Calu3 (cell line): ENCODE measurements around the gene PABPC4L. TPM values are rescaled to one million over a fixed set of nuclear protein-coding genes. Genes with fewer than 3 reads are reported as not detected.
"Not testable (repeated sequence)": the region's sequence is repeated elsewhere in the genome, so short reads cannot be mapped to it uniquely, and the experiment has no call there.

ENCODE experiments used
- BruUV-seq: library from RNA; stranded (reverse); fragments of 400-500 nt; replicated peaks from 2 replicates; lab custom pipeline; 2021; lab: Mats Ljungman, UMichigan
- CTCF ChIA-PET: fragments of 300-600 bp; sonication (Branson Sonifier 250); formaldehyde crosslinking; loops from one replicate; lab custom pipeline; 2022; ENCODE audit warnings: antibody characterized with exemption; lab: Charles Lee
- DNase-seq: peaks from one replicate; pipeline ENCODE4 v3.0.0; 2022
- H3K27ac Mint-ChIP-seq: one replicate; pipeline ENCODE4 v1.8.0; 2022; ENCODE audit warnings: mixed read lengths; ENCODE audit not compliant: unreplicated experiment
- H3K27me3 Mint-ChIP-seq: one replicate; pipeline ENCODE4 v1.8.0; 2022; ENCODE audit warnings: mixed read lengths; ENCODE audit not compliant: unreplicated experiment
- H3K36me3 Mint-ChIP-seq: one replicate; pipeline ENCODE4 v1.8.0; 2022; ENCODE audit warnings: mild to moderate bottlenecking, moderate library complexity, mixed read lengths; ENCODE audit not compliant: insufficient read depth, unreplicated experiment
- H3K4me1 Mint-ChIP-seq: one replicate; pipeline ENCODE4 v1.8.0; 2022; ENCODE audit warnings: mild to moderate bottlenecking, low read depth, mixed read lengths; ENCODE audit not compliant: unreplicated experiment
- H3K4me3 Mint-ChIP-seq: one replicate; pipeline ENCODE4 v1.8.0; 2022; ENCODE audit warnings: mild to moderate bottlenecking, low read depth, moderate library complexity, mixed read lengths; ENCODE audit not compliant: unreplicated experiment
- H3K9me3 Mint-ChIP-seq: one replicate; pipeline ENCODE4 v1.8.0; 2022; ENCODE audit warnings: low read depth, mixed read lengths; ENCODE audit not compliant: unreplicated experiment
- CTCF ChIP-seq: fragments of 200-600 bp; IDR thresholded peaks from one replicate; pipeline ENCODE4 v1.8.0; 2022; ENCODE audit warnings: antibody characterized with exemption; ENCODE audit not compliant: unreplicated experiment
- intact Hi-C: fragments of 100-400 bp; cut with micrococcal nuclease; formaldehyde crosslinking; loops from one replicate; pipeline ENCODE4 v1.10.0; 2022; ENCODE audit not compliant: unreplicated experiment
- total RNA-seq: library from RNA; stranded (reverse); gene quantifications from 2 replicates; pipeline ENCODE4 v1.2.3, GENCODE V29; 2022

PABPC4L gene
- total RNA-seq, 1 experiment from 2014 or later = not detected

GRCh38 chr4:134216411-134216810 lies 14.8 kb upstream of the PABPC4L start:
- CTCF ChIA-PET = no interaction called here
- no TSS peak for BruUV-seq
- Mint-ChIP-seq H3K4me1 (no peaks in the 10 kb centered on the region), H3K27ac (no peak overlapping the region), H3K4me3 (no peak overlapping the region), H3K9me3 (peaks cover 6% of the 10 kb centered on the region), H3K27me3 (no peaks in the 10 kb centered on the region), H3K36me3 (no peaks in the 10 kb centered on the region)
- no peak for TF ChIP-seq CTCF
- DNase-seq = no peak
- intact Hi-C loops = no loop called here

- H3K4me1 Mint-ChIP-seq = no peaks in the 10 kb centered on the region
- CTCF ChIA-PET = interaction anchor here (0.6 kb wide), 1 partner anchor 11 kb away, joined by 4 read pairs; no protein-coding TSS in a partner anchor
- TF ChIP-seq CTCF = no peak
- peaks cover 6% of the 10 kb centered on the region for H3K9me3 Mint-ChIP-seq
- H3K4me3 Mint-ChIP-seq = no peak overlapping the region
- H3K27ac Mint-ChIP-seq = no peak overlapping the region
- DNase-seq = no peak
- no peaks in the 10 kb centered on the region for H3K27me3 Mint-ChIP-seq
- no peaks in the 10 kb centered on the region for H3K36me3 Mint-ChIP-seq
- no TSS peak for BruUV-seq
- intact Hi-C loops = no loop called here
Observed at GRCh38 chr4:134215620-134216344, 14.2 kb upstream of the PABPC4L start.

GRCh38 chr4:134207955-134208354 lies 6.4 kb upstream of the PABPC4L start:
- DNase-seq, CTCF ChIA-PET, H3K27me3 Mint-ChIP-seq, H3K9me3 Mint-ChIP-seq, H3K4me1 Mint-ChIP-seq, BruUV-seq, H3K4me3 Mint-ChIP-seq, intact Hi-C loops, H3K36me3 Mint-ChIP-seq, H3K27ac Mint-ChIP-seq: not testable (repeated sequence)

- TF ChIP-seq CTCF = no peak
- no peaks in the 10 kb centered on the region for H3K36me3 Mint-ChIP-seq
- H3K27ac Mint-ChIP-seq = no peak overlapping the region
- H3K9me3 Mint-ChIP-seq = peaks cover 6% of the 10 kb centered on the region
- no peak overlapping the region for H3K4me3 Mint-ChIP-seq
- CTCF ChIA-PET = no interaction called here
- BruUV-seq = no TSS peak
- H3K27me3 Mint-ChIP-seq = no peaks in the 10 kb centered on the region
- DNase-seq = no peak
- no peaks in the 10 kb centered on the region for H3K4me1 Mint-ChIP-seq
- intact Hi-C loops = no loop called here
Observed at GRCh38 chr4:134202166-134202956, 772 bp upstream of the PABPC4L start.
